ENCODE data around the gene CPO. TPM values are rescaled to one million over a fixed set of nuclear protein-coding genes. Genes with fewer than 3 reads are reported as not detected.

Gene CPO
- polyA plus RNA-seq, 1 donor (not counting 4 experiments of a cell fraction or from before 2014, with no cell fraction given) = 0.25 TPM

DNA sequence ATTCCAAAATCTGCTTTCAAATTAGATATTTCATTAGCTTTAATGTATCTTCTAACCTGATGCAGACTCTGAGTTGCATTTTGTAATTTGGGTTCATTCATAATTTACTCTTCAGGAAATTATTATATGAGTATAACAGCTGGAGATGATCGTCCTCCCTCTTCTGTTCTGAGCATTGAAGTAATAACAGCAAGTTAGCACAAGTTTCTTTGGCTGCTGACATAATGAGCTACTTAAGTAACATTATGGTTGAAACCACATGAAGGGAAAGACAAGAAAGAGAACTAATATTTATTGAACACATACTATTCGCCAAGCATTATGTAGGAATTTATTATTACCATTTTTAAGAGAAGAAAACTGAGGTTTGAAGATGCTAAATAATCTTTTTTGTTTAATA, 75.1 kb downstream of the CPO start:
- H3K27ac ChIP-seq (ENCODE audit: control insufficient read depth, insufficient read depth, low read length) = no peak overlapping the region
- no peak overlapping the region for H2AFZ ChIP-seq (ENCODE audit: control insufficient read depth, low read length)
- no peaks in the 10 kb centered on the region for H3K9me1 ChIP-seq (ENCODE audit: control insufficient read depth, extremely low read depth, insufficient read depth, low read length)
- H3K4me1 ChIP-seq (ENCODE audit: control insufficient read depth, extremely low read depth, insufficient read depth, low read length) = peaks cover 34% of the 10 kb centered on the region
- peak overlapping the region; percentile 8 for H3K4me2 ChIP-seq (ENCODE audit: control insufficient read depth, extremely low read depth, insufficient read depth, low read depth, low read length)
- no peaks in the 10 kb centered on the region for H4K20me1 ChIP-seq (ENCODE audit: control insufficient read depth, extremely low read depth, insufficient read depth, low read length)
- H3K27me3 ChIP-seq (ENCODE audit: control insufficient read depth, extremely low read depth, insufficient read depth, low read length) = no peaks in the 10 kb centered on the region
- FAIRE-seq (no peak), DNase-seq (ENCODE audit: low read depth, low spot score) (peak; percentile 32)
- no peaks in the 10 kb centered on the region for H3K9me3 ChIP-seq (ENCODE audit: control insufficient read depth, low read depth, low read length)
- dilution Hi-C loops (cut with MboI; ENCODE audit: extremely low pct_ligation_motif_present, low sequenced_read_pairs) = no loop called here
- H3K9ac ChIP-seq (ENCODE audit: control insufficient read depth, extremely low read depth, insufficient read depth, low read length) = no peak overlapping the region
- no peaks in the 10 kb centered on the region for H3K36me3 ChIP-seq (ENCODE audit: control insufficient read depth in 2 of 2, extremely low read depth in 1 of 2, insufficient read depth in 2 of 2, low read length in 2 of 2)
- H3K79me2 ChIP-seq (ENCODE audit: control insufficient read depth, insufficient read depth, low read length) = no peaks in the 10 kb centered on the region
- no peak overlapping the region for H3K4me3 ChIP-seq (ENCODE audit: control insufficient read depth in 2 of 3, extremely low read depth in 1 of 3, insufficient read depth in 2 of 3, low read depth in 1 of 3, low read length in 3 of 3)
- no peak for TF ChIP-seq EZH2 (IDR thresholded peaks at IDR 0.05; ENCODE audit: low read length)
- TF ChIP-seq, protein P1, sequence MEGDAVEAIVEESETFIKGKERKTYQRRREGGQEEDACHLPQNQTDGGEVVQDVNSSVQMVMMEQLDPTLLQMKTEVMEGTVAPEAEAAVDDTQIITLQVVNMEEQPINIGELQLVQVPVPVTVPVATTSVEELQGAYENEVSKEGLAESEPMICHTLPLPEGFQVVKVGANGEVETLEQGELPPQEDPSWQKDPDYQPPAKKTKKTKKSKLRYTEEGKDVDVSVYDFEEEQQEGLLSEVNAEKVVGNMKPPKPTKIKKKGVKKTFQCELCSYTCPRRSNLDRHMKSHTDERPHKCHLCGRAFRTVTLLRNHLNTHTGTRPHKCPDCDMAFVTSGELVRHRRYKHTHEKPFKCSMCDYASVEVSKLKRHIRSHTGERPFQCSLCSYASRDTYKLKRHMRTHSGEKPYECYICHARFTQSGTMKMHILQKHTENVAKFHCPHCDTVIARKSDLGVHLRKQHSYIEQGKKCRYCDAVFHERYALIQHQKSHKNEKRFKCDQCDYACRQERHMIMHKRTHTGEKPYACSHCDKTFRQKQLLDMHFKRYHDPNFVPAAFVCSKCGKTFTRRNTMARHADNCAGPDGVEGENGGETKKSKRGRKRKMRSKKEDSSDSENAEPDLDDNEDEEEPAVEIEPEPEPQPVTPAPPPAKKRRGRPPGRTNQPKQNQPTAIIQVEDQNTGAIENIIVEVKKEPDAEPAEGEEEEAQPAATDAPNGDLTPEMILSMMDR (optimal IDR thresholded peaks at IDR 0.05 in 1 of 3, IDR thresholded peaks at IDR 0.05 in 1 of 3, conservative IDR thresholded peaks at IDR 0.05 in 1 of 3; ENCODE audit: extremely low read depth in 1 of 3, insufficient read depth in 2 of 3, low read length in 3 of 3) = no peak

DNA sequence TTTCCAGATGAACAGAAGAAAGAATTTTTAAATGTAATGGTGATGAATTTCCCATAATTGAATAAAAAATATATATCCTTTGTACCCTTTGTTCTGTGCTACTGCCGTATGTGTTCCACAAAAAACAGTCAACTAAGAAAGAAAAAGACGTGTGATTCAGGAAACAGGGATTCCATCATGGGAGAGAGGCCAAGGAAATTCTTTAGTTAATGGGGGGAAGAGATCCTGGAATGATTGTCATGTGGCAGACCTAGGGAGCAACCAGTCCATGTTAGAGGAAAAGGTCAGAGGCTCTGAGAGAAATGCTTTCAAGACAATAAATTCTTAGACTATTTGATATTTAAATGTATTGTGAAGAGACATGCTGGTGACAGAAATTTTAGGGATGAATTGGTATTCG, 76.6 kb downstream of the CPO start:
- Histone ChIP-seq H3K27me3 (ENCODE audit: control insufficient read depth, extremely low read depth, insufficient read depth, low read length) (no peaks in the 10 kb centered on the region), H3K4me3 (ENCODE audit: control insufficient read depth in 2 of 3, extremely low read depth in 1 of 3, insufficient read depth in 2 of 3, low read depth in 1 of 3, low read length in 3 of 3) (no peak overlapping the region), H3K9ac (ENCODE audit: control insufficient read depth, extremely low read depth, insufficient read depth, low read length) (no peak overlapping the region), H3K4me1 (ENCODE audit: control insufficient read depth, extremely low read depth, insufficient read depth, low read length) (peaks cover 34% of the 10 kb centered on the region), H4K20me1 (ENCODE audit: control insufficient read depth, extremely low read depth, insufficient read depth, low read length) (no peaks in the 10 kb centered on the region), H3K4me2 (ENCODE audit: control insufficient read depth, extremely low read depth, insufficient read depth, low read depth, low read length) (no peak overlapping the region), H3K79me2 (ENCODE audit: control insufficient read depth, insufficient read depth, low read length) (no peaks in the 10 kb centered on the region), H3K9me1 (ENCODE audit: control insufficient read depth, extremely low read depth, insufficient read depth, low read length) (no peaks in the 10 kb centered on the region), H3K9me3 (ENCODE audit: control insufficient read depth, low read depth, low read length) (no peaks in the 10 kb centered on the region), H3K36me3 (ENCODE audit: control insufficient read depth in 2 of 2, extremely low read depth in 1 of 2, insufficient read depth in 2 of 2, low read length in 2 of 2) (no peaks in the 10 kb centered on the region), H3K27ac (ENCODE audit: control insufficient read depth, insufficient read depth, low read length) (no peak overlapping the region), H2AFZ (ENCODE audit: control insufficient read depth, low read length) (no peak overlapping the region)
- DNase-seq (ENCODE audit: low read depth, low spot score) (no peak), FAIRE-seq (no peak)
- dilution Hi-C loops (cut with MboI; ENCODE audit: extremely low pct_ligation_motif_present, low sequenced_read_pairs) = no loop called here
- no peak for TF ChIP-seq EZH2 (IDR thresholded peaks at IDR 0.05; ENCODE audit: low read length)
- TF ChIP-seq, protein P1 (optimal IDR thresholded peaks at IDR 0.05 in 1 of 3, IDR thresholded peaks at IDR 0.05 in 1 of 3, conservative IDR thresholded peaks at IDR 0.05 in 1 of 3; ENCODE audit: extremely low read depth in 1 of 3, insufficient read depth in 2 of 3, low read length in 3 of 3) = no peak

Other genes with a start within 250 kb of the CPO start
- gene DYTN, start 221.1 kb upstream of the CPO start, polyA plus RNA-seq = not detected in 3 replicates
- gene MDH1B, start 174.2 kb upstream of the CPO start, polyA plus RNA-seq = 0.56 to 1.0 TPM (median 0.91 TPM) in 3 replicates
- 38.3 to 51.1 TPM (median 41.6 TPM) in 3 replicates for gene FASTKD2, start 173.9 kb upstream of the CPO start, polyA plus RNA-seq
- gene KLF7, start 226.4 kb downstream of the CPO start, polyA plus RNA-seq = 42.5 to 44.7 TPM (median 44.0 TPM) in 3 replicates